GM18909 (cell line): ENCODE results near the gene IL17C.
"Not testable (repeated sequence)": the region's sequence is repeated elsewhere in the genome, so short reads cannot be mapped to it uniquely, and the experiment has no call there.

ENCODE experiments used
- ATAC-seq: cut with Tn5 transposase; IDR thresholded peaks from one replicate; pipeline ENCODE4 v1.9.1; 2021; ENCODE audit warnings: mild to moderate bottlenecking; ENCODE audit not compliant: unreplicated experiment, poor library complexity

The IL17C gene

GRCh38 chr16:88608076-88608475 is 30.3 kb upstream of the IL17C start:
- no peak for ATAC-seq

DNA sequence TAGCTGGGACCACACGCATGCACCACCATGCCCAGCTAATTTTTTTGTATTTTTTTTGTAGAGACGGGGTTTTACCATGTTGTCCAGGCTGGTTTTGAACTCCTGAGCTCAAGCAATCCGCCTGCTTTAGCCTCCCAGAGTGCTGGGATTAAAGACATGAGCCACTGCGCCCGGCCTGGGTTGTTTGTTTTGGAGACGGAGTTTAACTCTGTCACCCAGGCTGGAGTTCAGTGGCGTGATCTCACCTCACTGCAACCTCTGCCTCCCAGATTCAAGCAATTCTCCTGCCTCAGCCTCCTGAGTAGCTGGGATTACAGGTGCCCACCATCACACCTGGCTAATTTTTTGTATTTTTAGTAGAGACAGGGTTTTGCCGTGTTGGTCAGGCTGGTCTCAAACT is 28.9 kb upstream of the IL17C start:
- ATAC-seq: not testable (repeated sequence)

GRCh38 chr16:88610080-88610479 is 28.3 kb upstream of the IL17C start:
- ATAC-seq: no peak

GRCh38 chr16:88610909-88611812 is 27.2 kb upstream of the IL17C start:
- no peak for ATAC-seq

DNA sequence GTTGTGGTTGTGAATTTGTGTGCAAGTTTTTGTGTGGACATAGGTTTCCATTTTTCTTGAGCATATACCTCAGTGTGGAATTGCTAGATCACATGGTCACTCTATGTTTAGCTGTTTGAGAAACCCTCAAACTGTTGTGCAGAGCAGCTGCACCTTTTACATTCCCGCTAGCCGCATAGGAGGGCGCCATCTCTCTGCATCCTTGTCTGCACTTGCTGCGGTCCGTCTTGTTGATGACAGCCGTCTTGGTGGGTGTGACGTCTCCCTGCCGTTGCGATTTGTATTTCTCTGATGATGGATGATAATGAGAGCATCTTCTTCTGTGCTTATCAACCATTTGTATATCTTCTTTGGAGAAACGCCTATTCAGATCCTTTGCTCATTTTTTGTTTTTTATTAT is 25.1 kb upstream of the IL17C start:
- no peak for ATAC-seq

GRCh38 chr16:88613911-88614817 is 24.2 kb upstream of the IL17C start:
- ATAC-seq: no peak

- no peak for ATAC-seq
Measured at GRCh38 chr16:88614818-88615580, 23.4 kb upstream of the IL17C start.

DNA sequence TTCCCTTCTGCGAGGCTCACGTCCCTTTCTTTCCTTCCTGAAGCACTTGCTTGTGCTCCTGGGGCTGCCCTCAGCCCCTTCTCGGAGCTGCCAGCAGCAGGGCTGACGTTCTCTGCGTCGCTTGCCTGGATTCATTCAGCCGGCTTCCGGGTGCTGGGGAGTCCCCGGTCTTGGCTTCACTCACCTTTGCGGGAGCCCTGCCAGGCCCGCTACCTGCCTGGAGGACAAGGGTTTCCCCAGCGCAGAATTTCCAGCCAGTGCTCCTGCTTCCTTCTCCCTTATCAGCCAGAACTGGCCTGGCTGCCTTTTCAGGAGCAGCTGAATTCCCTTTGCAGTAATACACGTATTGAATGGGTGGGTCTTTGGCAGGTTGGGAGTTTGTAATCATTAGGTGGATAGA is 22.1 kb upstream of the IL17C start:
- no peak for ATAC-seq

DNA sequence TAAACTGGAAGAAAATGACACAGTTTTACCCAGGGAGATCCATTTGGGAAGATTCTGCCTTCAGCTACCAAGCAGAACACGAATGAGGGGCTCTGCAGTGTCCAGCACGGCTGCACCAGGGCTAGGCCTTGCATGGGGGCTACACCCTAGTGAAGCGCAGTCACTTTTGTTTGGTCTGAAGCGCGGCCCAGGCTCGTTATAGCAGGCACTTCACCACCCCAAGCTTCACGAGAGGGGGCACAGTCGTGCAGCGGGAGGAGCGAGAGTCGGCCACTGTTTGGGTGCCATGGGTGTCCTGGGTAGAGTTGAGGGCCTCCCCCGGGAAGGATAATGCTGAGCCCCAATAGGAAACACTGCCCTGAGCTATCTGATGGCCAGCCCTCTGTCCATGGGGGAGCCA is 21.6 kb upstream of the IL17C start:
- no peak for ATAC-seq

DNA sequence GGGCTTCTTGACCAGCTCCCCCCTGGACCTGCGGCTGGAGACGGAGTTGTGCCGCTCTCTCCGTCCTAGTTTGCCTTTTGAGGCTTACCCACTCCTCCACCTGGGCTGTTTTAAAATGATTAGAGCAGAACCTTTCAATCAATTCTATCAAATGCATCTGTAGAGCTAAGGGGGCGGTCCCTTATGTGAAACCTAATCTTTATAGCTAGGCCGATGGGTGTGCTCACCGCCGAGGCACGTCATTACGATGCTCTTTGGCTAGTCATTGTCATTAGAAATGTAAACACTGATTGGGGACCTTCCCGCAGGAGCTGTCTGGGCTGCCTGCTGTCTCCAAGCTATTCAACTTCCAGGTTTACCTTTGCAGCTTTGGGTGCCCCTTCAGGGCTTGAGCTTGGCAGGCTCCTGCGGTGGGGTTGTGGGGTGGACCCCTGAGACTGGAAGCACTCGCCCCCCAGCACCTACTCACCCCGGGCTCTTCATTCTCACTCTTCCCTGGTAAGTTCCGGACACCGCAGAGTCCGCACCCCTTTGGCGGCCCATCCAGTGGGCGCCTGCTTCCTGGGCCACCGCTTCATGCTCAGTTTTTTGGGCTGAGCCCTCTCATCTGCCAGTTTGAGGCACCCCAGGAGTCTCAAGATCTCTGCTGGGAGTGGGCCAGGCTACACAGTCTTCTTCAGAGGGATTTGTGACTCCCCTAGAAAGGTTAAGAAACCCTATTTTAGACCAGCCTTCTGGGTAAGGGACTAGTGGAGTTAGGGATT is 20.9 kb upstream of the IL17C start:
- ATAC-seq: no peak

DNA sequence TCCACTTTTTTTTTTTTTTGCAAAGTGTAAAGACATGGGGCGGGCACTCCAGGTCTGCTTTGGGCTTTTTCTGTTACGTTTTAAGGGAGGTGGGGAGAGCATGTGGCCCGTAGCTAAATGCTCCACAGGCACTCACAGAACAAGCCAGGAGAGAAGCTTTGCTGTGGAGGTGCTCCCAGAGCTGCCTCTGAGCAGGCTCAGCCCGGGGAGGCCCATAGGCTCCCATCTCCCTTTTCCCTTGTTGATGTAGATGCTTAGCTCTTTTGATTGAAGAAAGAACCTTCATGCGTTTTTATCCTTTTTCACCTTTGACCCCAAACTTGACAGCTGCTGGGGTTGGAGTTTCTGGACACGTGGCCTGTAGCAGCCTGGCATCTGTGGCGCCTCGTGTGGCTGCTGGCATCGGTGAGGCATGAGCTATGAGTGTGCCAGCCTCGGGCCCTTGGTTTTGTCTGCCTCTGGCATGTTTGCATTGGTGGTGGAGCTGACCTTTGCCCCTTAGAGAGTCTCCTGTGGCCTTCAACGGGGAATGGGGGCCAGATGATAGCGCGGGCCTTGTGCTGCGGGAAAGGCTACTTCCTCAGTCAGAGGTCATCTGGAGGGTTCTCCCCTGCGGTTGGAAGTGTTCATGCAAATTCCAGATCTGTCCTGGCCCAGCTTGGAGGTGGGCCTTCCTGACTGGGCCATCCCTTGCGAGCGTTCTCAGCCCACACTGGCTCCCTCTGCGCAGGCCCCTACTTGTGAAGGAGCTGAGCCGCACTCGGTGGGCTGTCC is 20.0 kb upstream of the IL17C start:
- no peak for ATAC-seq

DNA sequence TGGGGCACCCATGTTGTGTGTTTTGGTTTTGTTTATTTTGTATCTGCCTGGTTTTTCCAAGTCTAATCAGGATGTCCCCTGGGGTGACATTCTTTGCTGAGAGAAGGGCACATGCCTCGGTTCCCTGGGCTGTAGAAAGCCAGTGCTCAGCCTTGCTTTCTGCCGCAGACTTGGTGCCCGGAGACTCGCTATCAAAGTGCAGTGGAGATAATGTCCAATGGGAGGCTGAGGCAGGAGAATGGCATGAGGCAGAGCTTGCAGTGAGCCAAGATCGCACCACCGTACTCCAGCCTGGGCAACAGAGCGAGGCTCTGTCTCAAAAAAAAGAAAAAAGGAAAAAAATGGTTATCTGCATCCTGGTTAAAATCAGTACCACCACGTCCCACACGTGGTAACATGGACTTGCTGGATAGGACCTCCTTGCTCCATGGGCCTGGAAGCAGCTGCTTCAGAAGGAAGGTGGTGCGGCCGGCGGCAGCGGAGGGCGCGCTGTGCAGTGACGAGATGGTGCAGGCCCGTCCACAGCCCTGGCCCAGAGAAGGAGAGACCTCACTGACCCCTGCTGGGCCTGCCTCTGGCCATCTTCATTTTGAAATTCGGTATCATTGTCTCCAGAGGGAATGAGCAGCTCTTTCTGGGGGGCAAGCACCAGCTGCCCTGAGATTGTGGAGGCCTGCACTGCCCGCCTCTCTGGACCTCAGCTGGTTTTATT is 19.3 kb upstream of the IL17C start:
- ATAC-seq: no peak

DNA sequence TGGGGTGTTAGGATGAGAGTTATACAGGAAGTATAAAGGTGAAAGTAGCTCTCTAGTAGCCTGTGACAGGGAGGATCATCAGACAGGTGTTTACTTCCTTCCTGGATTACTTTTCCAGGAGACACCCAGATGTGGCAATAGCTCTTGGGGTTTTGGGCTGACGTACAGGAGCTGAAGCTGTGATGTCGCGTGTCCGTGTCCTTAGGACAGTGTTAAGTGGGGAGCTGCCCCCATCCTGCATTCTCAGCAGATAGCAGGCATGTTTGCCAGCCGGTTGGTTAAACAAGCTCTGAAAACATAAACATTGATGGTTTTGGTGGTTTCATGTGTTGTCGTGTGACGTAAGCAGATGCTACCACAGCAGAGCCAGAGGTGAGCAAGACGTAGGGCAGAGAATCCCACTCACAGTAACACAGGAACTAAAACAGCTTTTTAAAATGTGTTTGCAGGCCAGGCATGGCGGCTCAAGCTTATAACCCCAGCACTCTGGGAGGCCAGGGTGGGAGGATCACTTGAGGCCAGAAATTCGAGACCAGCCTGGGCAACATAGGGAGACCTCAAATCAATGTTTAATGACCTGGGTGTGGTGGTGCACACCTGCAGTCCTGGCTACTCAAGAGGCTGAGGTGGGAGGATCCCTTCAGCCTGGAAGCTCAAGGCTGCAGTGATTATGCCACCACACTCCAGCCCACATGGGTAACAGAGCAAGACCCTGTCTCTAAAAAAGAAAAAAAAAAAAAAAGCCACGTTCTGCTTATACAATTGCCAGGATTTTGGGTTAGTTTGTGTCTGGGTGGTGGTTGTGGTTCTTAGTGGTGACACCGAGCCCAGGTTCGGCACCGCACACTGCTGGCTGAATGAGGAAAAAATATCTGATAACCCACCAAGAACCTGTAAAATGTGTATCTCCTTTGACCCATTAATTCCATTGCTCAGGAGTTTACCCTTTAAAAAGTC is 18.2 kb upstream of the IL17C start:
- no peak for ATAC-seq

DNA sequence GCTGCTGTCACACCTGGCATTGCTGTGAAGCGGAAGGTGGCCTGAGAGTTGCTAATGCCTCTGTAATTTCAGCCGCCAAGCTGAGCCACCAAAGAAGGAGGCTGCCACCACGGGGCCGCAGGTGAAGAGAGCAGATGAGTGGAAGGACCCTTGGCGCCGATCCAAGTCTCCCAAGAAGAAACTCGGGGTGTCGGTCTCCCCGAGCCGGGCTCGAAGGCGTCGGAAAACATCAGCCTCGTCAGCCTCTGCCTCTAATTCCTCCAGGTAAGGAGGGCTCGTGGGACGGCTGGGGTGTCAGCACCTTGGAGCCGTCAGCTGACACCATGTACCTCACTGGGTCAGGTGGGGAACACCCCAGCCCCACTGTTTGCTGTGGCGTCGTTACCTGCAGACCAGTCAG is 16.2 kb upstream of the IL17C start:
- ATAC-seq: no peak

- ATAC-seq: no peak
Measured at GRCh38 chr16:88622866-88623265, 15.5 kb upstream of the IL17C start.

DNA sequence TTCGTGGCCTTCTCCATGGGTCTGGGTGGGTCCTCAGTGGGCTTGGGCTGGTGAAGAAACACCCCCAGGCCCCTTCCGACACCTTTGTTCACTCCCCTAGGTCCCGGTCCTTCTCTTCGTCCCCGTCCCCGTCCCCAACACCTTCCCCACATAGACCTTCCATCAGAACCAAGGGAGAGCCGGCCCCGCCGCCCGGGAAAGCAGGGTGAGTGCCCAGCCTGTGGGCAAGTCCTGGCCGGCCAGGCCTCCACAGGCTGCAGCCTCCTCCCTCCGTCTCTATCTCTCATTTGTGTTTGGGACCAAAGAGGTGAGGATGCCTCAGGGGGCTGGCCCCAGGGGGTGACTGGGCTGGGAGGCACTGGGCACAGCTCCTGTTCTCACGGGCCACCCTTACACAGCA is 14.5 kb upstream of the IL17C start:
- ATAC-seq: no peak

DNA sequence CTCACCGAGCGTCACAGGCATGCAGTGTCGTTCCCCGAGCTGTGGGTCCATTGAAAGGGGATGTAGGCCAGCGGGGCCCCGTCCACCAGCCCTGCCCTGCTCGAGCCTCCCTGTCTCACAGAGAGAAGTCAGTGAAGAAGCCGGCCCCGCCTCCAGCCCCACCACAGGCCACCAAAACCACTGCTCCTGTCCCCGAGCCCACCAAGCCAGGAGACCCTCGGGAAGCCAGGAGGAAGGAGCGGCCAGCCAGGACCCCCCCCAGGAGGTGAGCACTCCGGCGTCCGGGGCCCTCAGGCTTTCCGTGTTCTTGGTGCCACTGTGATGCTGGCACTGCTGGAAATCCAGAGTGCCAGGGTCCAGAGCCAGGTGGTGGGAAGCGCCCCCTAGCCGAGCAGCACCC is 13.9 kb upstream of the IL17C start:
- ATAC-seq: no peak
